NOMO-1 treated with DMSO at 0.1 percent for 48 hours (cell line): ENCODE results near the gene MFNG.

ENCODE experiments used
- DNase-seq: peaks from one replicate; lab custom pipeline; 2025; ENCODE audit not compliant: unreplicated experiment; lab: John Stamatoyannopoulos, UW

MFNG gene

GRCh38 chr22:37497062-37497599, 10.9 kb upstream of the MFNG start:
- DNase-seq: no peak

DNA sequence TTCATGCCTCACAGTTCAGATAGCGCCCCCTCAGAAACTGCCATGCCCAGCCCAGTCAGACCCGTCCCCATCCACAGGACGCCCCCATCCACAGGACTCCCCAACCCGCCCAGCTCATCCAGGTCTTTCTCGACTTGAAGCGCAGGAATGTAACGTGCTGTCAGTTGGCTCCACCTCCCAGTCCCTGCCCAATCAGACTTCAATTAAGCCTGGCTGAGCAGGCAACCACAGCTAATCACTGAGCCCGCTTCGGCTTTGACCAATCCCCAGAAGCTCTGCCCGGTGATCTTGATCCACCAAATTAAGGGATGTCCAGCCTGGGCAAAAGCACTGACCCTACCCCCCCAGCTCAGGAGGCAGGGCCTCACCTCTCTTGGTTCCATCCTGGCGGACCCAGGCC, 10.5 kb upstream of the MFNG start:
- no peak for DNase-seq

DNA sequence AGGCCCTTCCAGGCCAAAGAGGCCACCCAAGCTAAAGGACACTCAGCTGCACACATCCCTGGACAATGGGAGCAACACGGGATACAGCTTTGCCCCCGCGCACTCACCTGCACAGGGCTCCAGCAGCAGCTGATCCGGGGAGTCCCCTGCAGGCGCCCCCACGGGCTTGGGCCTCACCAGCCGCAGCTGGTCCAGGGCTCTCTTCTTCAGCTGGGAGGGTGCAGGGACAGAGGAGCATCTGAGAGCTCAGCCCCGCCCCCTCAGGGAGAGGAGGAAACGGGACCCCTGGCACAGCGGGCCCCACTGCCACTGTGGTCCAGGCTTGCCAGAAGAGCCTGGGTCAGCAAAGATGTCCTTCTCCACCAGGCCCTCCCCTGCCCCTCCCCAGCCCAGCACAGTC, 7.8 kb upstream of the MFNG start:
- DNase-seq: no peak

DNA sequence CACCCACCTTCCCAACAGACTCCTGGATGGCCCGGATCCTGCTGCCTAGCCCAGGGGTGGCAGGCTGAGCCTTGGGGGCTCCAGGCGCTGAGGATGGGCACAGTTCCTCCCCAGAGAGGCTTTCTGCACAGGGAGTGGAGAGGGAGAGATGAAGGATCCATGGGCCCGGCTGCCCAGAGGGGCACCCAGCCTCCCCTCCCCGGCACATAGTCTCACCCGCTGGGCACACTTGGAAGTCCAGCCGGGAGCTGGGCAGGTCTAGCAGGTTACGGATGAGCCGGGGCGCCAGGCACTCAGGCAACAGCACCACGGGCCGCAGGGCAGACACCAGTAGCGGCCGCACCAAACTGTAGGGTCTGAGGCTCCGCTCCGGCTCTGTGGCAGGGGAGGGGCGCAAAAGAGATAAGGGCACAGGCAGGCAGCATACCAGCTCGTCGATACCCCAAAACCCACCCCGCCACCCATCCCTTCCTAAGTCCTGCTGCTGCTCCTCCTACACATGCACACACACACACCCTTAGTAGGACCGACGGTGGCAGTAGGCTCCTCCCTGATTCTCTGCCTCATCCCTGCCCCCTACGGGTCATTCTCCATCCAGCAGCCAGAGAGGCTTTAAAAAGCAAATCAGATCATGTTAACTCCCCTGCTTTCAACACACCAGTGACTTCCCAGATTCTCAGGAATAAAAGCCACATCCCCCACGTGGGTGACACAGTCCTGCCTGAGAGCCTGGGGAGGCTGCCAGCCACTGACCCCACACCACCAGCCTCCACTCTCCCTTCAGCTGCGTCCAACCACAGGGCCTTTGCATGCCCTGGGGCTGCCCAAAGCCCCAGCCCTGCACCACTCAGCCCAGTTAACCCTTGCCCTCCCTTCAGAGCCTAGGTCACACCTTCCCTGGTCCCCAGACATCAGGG, 6.5 kb upstream of the MFNG start:
- peak; percentile 28 for DNase-seq

DNA sequence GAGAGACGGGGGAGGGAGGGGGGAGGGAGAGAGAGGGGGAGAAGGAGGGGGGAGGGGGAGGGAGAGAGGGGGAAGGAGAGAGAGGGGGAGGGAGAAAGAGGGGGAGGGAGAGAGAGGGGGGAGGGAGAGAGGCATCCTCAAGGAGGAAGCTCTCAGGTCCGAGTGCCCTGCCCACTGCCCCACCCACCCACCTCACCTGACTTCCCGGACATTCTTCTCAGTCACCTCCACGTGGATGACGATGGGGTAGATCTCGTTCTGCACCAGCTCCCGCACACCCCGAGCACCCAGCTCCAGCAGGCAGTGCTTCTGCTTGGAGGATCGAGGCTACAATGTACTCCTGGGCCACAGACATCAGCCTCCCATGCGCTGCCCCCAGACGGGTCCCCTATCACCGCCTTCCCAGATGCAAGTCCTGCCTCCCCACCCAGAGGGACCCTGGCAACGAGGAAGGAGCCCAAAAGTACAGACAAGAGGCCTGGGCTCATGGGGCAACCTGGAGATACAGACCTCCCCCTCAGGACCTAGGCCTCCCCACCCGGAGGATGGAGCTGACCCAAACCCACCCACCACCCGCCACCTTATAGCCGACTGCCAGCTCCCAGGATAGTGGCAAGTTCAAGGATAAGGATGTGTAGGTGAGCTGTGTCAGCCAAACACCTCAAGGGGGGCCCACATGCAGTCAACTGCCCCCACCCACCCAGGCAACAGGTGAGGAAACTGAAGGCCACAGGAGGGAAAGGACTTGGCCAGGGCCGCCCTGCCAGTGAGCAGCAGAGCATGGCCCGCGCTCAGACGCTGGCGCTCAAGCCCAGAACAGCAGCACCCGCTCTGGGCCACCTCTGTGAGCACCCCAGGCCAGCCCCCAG, 5.6 kb upstream of the MFNG start:
- no peak for DNase-seq

- no peak for DNase-seq
These were observed 4.9 kb upstream of the MFNG start for GRCh38 chr22:37491106-37491505.

DNA sequence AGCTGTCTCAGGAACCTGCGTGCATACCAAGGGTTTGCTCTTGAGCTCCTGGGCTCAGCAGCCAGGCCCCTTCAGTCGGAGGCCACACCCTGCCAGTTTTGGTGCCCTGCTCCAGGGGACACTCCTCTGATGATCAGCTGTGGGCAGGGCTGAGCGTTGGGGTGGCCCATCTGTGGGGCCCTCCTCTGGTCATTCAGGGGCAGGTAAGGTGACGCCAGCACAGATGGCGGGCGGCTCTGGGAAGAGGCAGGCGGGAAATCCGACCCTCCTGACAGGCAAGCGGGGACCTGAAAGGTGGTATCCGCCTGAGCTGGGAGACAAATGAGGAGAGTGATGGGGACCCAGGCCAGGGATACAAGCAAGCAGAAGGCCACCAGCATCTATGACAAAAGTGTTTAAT, 3.8 kb upstream of the MFNG start:
- DNase-seq: no peak

DNA sequence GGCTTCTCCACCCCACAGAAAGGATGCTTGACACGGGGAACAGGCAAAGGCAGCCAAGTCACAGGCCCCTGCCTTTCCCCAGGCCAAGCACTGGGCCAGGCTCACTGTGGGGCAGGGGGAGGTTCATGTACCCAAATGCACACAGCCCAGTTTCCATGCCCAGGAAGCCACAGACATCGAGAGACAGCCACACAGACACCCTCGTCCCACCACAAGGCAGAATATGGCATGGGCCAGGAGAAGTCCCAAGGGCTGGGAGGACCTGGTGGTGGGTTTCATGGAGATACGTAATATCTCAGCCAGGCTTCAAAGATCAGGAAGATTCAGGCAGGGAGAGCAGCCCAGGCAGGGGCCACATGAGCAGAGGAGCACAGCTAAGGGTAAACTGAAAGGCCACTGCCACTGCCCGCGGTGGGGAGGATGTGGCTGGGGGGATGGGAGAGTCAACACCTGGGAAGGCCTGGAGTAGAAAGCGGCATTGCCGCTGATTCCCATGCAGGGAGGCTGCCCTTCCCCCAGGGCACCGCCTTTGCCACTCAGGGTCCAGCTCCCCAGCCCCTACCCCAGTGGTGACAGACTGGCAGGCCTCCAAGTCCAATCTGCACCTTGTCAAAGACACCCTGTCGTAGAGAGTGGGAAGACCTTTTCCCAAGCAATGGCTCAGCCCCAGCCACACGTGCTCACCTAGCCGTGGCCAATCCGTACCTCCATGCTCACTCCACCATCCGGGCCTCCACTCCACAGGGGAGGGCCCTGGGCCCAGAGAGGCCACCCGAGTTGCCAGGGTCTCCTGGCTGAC, 2.4 kb upstream of the MFNG start:
- DNase-seq: no peak

GRCh38 chr22:37487571-37487970, 1.4 kb upstream of the MFNG start:
- no peak for DNase-seq

DNA sequence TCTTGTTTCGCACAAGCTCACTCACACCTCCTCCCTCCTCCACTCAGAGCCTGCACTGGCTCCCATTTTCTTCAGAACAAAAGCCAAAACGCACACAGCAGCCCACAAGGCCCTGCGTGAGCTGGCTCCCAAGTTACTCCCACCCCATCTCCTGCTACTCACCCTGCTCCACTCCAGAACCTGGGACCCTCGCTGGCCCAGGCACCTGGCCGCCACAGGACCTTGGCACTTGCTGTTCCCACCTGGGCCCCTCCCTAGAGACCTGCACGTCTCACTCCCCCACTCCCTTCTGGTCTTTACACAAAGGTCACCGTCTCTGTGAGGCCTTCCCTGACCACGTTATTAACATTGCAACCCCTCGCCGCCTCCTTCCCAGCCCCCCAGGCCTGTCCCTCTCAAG, 945 bp upstream of the MFNG start:
- no peak for DNase-seq

DNA sequence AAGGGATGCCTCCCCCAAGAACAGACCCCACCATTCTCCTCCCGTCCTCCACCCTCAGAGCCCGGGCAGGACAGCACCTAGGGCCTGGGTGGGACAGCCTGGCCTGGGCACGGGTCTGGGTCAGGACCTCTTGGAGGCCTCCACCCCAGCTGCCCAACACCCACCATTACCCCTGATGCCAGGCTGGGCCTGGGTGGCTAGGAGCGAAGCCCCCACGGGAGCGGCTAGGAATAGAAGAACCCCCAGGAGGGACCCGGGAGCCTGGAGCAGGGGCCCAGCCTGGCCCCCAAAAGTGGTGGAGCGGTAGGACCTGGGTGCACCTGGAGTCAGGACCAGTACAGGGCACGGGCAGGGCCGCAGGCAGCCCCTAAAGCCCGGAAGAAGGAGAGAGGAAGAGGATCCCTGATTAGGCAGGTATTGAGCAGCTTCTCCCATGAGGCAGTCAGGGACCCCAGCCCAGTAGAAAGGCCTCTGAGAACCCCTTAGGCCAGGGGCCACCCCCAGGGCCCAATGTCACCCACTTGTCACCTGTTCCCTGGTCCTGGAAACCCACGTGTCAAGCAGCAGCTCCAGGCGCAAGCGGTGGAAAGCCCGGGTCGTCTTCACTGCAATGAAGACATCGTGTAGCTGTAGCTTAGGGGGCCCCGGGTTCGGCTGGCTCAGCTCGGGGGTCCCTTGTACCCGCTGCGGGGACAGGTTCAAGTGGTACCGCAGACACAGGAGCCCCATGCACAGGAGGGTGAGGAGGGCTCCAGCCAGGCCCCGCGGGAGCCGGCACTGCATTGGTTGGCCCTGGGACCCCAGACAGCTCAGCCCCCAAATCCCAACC, 575 bp downstream of the MFNG start:
- DNase-seq: peak; percentile 23

GRCh38 chr22:37484480-37485394, 1.4 kb downstream of the MFNG start:
- DNase-seq: peak; percentile 88

- DNase-seq: no peak
These were observed 3.1 kb downstream of the MFNG start for GRCh38 chr22:37483050-37483449.

DNA sequence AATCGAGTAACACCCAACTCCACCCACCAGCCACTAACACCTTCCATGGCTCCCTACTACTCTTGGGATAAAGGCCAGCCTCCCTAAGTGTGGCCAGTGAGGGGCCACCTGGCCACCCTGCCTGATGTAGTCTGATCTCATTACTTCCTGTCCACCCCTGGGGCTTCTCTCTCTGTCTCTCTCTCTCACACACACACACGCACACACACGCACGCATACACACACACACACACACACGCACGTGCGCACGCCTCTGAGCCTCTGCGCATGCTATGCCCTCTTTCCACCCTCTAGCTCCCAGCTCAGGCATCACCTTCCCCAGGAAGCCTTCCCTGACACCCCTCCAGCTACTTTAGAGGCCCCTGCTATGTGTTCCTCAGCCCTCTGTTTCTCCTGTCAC, 3.9 kb downstream of the MFNG start:
- DNase-seq: no peak

GRCh38 chr22:37481347-37481907, 4.8 kb downstream of the MFNG start:
- DNase-seq: no peak

DNA sequence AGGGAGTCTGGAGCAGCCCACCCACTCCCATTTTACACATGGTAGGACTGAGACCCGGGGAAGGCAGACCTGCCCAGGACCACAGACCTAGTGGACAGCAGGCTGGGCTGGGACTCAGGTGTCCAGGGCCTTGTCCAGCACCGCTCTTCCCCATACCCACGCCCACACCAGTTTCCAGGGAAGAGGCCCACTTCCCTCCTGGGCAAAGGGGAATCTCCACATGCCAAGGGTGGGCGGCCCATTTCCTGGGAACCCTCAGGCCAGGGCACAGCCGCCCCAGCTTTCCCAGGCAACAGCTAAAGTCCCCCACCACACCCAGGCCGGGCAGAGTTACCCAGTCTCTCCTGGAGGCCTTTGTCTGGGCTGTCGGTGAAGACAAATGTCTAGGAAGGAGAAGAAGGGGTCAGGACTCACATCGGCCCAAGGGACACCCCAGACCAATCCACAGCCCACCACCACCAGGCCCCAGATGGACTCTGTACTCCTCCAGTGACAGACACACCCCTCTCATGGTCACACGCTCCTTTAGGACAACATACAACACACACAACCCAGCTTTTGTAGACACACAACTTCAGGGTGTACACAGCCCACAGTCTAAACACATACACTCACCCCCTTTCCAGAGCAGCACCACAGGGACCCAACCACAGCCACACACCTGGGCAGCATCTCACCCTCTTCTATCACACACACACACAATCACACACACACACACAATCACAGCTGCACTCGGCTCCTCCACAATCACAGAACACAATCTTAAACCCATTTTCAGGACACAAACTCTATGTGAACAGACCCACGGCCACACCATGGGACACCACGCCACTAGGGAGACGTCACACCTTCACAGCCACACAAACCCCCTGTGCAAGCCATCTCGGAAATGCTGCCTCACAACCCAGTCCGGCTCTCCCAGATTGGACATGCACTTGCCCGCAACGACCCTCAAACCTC, 5.5 kb downstream of the MFNG start:
- no peak for DNase-seq

GRCh38 chr22:37479196-37479595, 7.0 kb downstream of the MFNG start:
- DNase-seq: no peak
